K562 (cell line): Measurements from ENCODE around the gene LDB2. TPM values are rescaled to one million over a fixed set of nuclear protein-coding genes. Genes with fewer than 3 reads are reported as not detected.

Experiments
- ATAC-seq: fragments of 200-7000 bp; cut with Tn5 transposase; 3 replicates; pipeline ENCODE4 v1.9.1; 2020; ENCODE audit warnings: moderate library complexity
- BruUV-seq: library from RNA; stranded (reverse); fragments of 400-500 nt; replicated peaks from 2 replicates; lab custom pipeline; 2021; lab: Mats Ljungman, UMichigan
- CTCF ChIA-PET: fragments of 300-600 bp; formaldehyde crosslinking; extraction: SDS; loops from one replicate; lab custom pipeline; 2021; ENCODE audit warnings: low intra/inter-chr PET ratio; lab: Yijun Ruan, JAX
- POLR2A ChIA-PET: fragments of 300-600, 350-650 bp; sonication (Branson Sonifier 250); formaldehyde crosslinking; extraction: SDS; loops from one replicate; lab custom pipeline; 2021; ENCODE audit warnings: antibody characterized with exemption, inconsistent platforms; lab: Yijun Ruan, JAX
- DNase-seq, 4 experiments: peaks; one replicate each; pipeline versions ENCODE4 v3.0.0 to v3.0.0-alpha.2; 2011 to 2018; ENCODE audit warnings: low spot score in 3 of 4, mixed read lengths in 3 of 4; ENCODE audit errors: extremely low read depth in 1 of 4
- FAIRE-seq: peaks from 2 replicates; lab custom pipeline; 2011; peaks lifted over from hg19 to GRCh38; lab: Jason Lieb, UNC
- H2AFZ ChIP-seq: 2 replicates; pipeline ENCODE4 v1.6.0; 2011; ENCODE audit warnings: low read depth, low read length, control low read depth, inconsistent platforms
- H3K27ac ChIP-seq: fragments of 200-600 bp; 3 replicates; pipeline ENCODE4 v1.8.0; 2011; ENCODE audit warnings: low read depth, mild to moderate bottlenecking, control low read depth, inconsistent platforms, low read length, moderate library complexity, mixed read lengths; ENCODE audit errors: extremely low read depth
- H3K27me3 ChIP-seq, 2 experiments: fragments of 300-600 bp in 1 of 2; 2 replicates in 1 of 2; 3 replicates in 1 of 2; pipeline versions ENCODE4 v1.6.0 to v1.8.0; 2011; ENCODE audit warnings: inconsistent platforms in 2 of 2, low read length in 2 of 2, mild to moderate bottlenecking in 1 of 2, mixed read lengths in 1 of 2, moderate library complexity in 1 of 2; ENCODE audit not compliant: control insufficient read depth in 2 of 2, insufficient read depth in 2 of 2
- H3K36me3 ChIP-seq: fragments of 300-600 bp; 3 replicates; pipeline ENCODE4 v1.8.0; 2011; ENCODE audit warnings: mild to moderate bottlenecking, low read length, inconsistent platforms; ENCODE audit not compliant: control insufficient read depth, insufficient read depth
- H3K4me1 ChIP-seq, 2 experiments: fragments of 200-600 bp in 1 of 2; replicated peaks in 1 of 2; 2 replicates in 1 of 2; 3 replicates in 1 of 2; pipeline versions ENCODE4 v1.5.1 to v1.8.0; 2011; ENCODE audit warnings: inconsistent platforms in 2 of 2, low read length in 2 of 2, mild to moderate bottlenecking in 1 of 2, mixed read lengths in 1 of 2, moderate library complexity in 1 of 2; ENCODE audit not compliant: control insufficient read depth in 2 of 2, insufficient read depth in 2 of 2
- H3K4me2 ChIP-seq: 2 replicates; pipeline ENCODE4 v1.6.1; 2011; ENCODE audit warnings: low read length, control low read depth, inconsistent platforms, mixed read lengths; ENCODE audit not compliant: insufficient read depth
- H3K4me3 ChIP-seq: fragments of 200-600 bp; sonication (generic), shearing (Covaris generic); 2 replicates; pipeline ENCODE4 v1.5.1; 2016; ENCODE audit warnings: control low read depth, inconsistent platforms
- H3K79me2 ChIP-seq: fragments of 200-600 bp; 3 replicates; pipeline ENCODE4 v1.8.0; 2011; ENCODE audit warnings: low read length, inconsistent platforms; ENCODE audit not compliant: control insufficient read depth, insufficient read depth
- H3K9ac ChIP-seq, 2 experiments: 2 replicates each; pipeline versions ENCODE4 v1.6.0 to v1.6.1; 2011; ENCODE audit warnings: low read depth in 2 of 2, low read length in 2 of 2, control low read depth in 1 of 2, inconsistent platforms in 1 of 2, mild to moderate bottlenecking in 1 of 2, mixed read lengths in 1 of 2; ENCODE audit not compliant: insufficient read depth in 1 of 2
- H3K9me1 ChIP-seq: one replicate; pipeline ENCODE4 v1.6.0; 2011; ENCODE audit warnings: inconsistent platforms, mild to moderate bottlenecking, low read length, moderate library complexity; ENCODE audit not compliant: control insufficient read depth, insufficient read depth
- H3K9me3 ChIP-seq: replicated peaks from 2 replicates; pipeline ENCODE4 v1.5.1; 2011; ENCODE audit warnings: low read depth, low read length, inconsistent platforms; ENCODE audit not compliant: control insufficient read depth, insufficient read depth
- H4K20me1 ChIP-seq: replicated peaks from 2 replicates; pipeline ENCODE4 v1.6.1; 2011; ENCODE audit warnings: low read length, inconsistent platforms, mixed read lengths; ENCODE audit not compliant: control insufficient read depth, insufficient read depth
- FOXK2 ChIP-seq, 2 experiments: fragments of 450-650 bp; IDR thresholded peaks in 1 of 2; conservative IDR thresholded peaks in 1 of 2; 2 replicates each; pipeline ENCODE4 v1.6.1; 2016; ENCODE audit warnings: low read depth in 2 of 2, mild to moderate bottlenecking in 1 of 2
- PCBP2 ChIP-seq: fragments of 200-400 bp; formaldehyde crosslinking; IDR thresholded peaks from 2 replicates; pipeline ENCODE4 v1.6.1; 2018; ENCODE audit warnings: low read length, low read depth, mild to moderate bottlenecking, moderate library complexity; ENCODE audit not compliant: poor library complexity, severe bottlenecking
- ZNF655 ChIP-seq: fragments of 250-450 bp; sonication (Bioruptor Pico); IDR thresholded peaks from 2 replicates; pipeline ENCODE4 v1.5.0; 2021
- WGBS: fragments of 100-300 bp; shearing (Covaris generic); methylation state at CpG from one replicate; pipeline ENCODE4 v1.1.6; 2016; ENCODE audit warnings: low coverage, mixed read lengths; ENCODE audit not compliant: insufficient coverage; ENCODE audit errors: missing lambda C conversion rate; 5-methylcytosine and 5-hydroxymethylcytosine counted together
- in situ Hi-C: fragments of 300-500 bp; cut with MboI; formaldehyde crosslinking; loops from 4 replicates; pipeline ENCODE4 v1.15.0; 2018; ENCODE audit warnings: inconsistent platforms, mixed read lengths
- intact Hi-C: fragments of 100-400 bp; cut with micrococcal nuclease; formaldehyde crosslinking; loops from 2 replicates; pipeline ENCODE4 v1.14.2; 2022
- polyA plus RNA-seq, 8 experiments: library from polyadenylated mRNA; depleted of rRNA in 4 of 8; stranded (reverse) in 5 of 8; unstranded in 3 of 8; fragments of >200 nt; fragmentation: Nextera tagmentation in 2 of 8; fragmentation: Illumina TruSeq in 1 of 8; extraction: Ambion mirVana in 2 of 8; extraction: Trizol in 1 of 8; gene quantifications; 2 replicates each; pipeline versions ENCODE4 v1.2.1 to v1.2.3, GENCODE V29; 2011 to 2014; ENCODE audit warnings: inconsistent platforms in 1 of 8, missing spikeins in 1 of 8
- total RNA-seq, 7 experiments: library from RNA; depleted of rRNA in 6 of 7; stranded (reverse); fragments of >200 nt in 6 of 7; fragmentation: Illumina TruSeq in 2 of 7; extraction: Trizol in 2 of 7; gene quantifications; 2 replicates each; pipeline versions ENCODE4 v1.2.1 to v1.2.3, GENCODE V29; 2011 to 2021; ENCODE audit warnings: low replicate concordance in 1 of 7
- TF ChIP-seq, protein P1 (sequence below): fragments of 450-650 bp; conservative IDR thresholded peaks from 2 replicates; pipeline ENCODE4 v1.6.1; 2016; ENCODE audit warnings: missing genetic modification characterization, low read depth, mild to moderate bottlenecking, control low read depth, missing compliant biosample characterization

The LDB2 gene
- total and polyA plus RNA-seq, 9 of the 15 experiments (the other 6 are each of a cell fraction or from before 2014, with no cell fraction given): 0.10 to 0.20 TPM; not detected in 7

GRCh38 chr4:16591272-16591826, 307.1 kb downstream of the LDB2 start:
- FAIRE-seq: no peak
- no peaks in the 10 kb centered on the region for H3K9me3 ChIP-seq
- intact Hi-C loops (no loop called here), in situ Hi-C loops (no loop called here)
- no TSS peak for BruUV-seq
- no peaks in the 10 kb centered on the region for H3K9me1 ChIP-seq
- ChIA-PET POLR2A (no interaction called here), CTCF (no interaction called here)
- ATAC-seq: no peak
- WGBS: 0% methylated on average over 3 of the region's 3 CpGs
- H3K4me3 ChIP-seq: no peak overlapping the region
- no peak overlapping the region for H3K27ac ChIP-seq
- H3K4me1 ChIP-seq: no peaks in the 10 kb centered on the region
- TF ChIP-seq, protein P1, sequence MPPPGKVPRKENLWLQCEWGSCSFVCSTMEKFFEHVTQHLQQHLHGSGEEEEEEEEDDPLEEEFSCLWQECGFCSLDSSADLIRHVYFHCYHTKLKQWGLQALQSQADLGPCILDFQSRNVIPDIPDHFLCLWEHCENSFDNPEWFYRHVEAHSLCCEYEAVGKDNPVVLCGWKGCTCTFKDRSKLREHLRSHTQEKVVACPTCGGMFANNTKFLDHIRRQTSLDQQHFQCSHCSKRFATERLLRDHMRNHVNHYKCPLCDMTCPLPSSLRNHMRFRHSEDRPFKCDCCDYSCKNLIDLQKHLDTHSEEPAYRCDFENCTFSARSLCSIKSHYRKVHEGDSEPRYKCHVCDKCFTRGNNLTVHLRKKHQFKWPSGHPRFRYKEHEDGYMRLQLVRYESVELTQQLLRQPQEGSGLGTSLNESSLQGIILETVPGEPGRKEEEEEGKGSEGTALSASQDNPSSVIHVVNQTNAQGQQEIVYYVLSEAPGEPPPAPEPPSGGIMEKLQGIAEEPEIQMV (tag): no peak
- H4K20me1 ChIP-seq: no peaks in the 10 kb centered on the region
- 0 out of 5 replicates have a peak, but pooled peaks cover 0 to 4% of the 10 kb centered on the region in 2 experiments for H3K27me3 ChIP-seq
- H2AFZ ChIP-seq: no peak overlapping the region
- no peaks in the 10 kb centered on the region for H3K79me2 ChIP-seq
- no peak overlapping the region for H3K9ac ChIP-seq
- no peaks in the 10 kb centered on the region for H3K36me3 ChIP-seq
- DNase-seq: no peak
- H3K4me2 ChIP-seq: no peak overlapping the region

DNA sequence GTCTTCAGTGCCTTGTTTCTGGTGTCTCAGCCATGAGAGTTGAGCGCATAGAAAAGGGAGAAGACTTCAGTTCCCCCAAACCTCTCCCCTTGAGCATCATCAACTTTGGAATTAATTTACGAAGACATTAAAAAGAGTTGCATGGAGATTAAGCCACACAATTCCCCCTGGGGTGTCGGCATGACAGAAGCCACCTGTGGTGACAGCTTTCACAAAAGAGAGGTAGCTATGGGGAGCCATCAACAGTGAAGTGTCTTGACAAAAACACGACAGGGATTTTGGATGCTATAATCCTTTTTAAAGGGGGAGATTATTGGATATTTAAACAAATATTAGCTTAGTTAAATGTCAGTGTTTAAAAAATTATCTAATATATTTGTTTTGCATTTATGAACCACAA, 307.6 kb downstream of the LDB2 start:
- Histone ChIP-seq H3K4me1 (no peaks in the 10 kb centered on the region), H3K27ac (no peak overlapping the region), H3K27me3 (0 out of 5 replicates have a peak, but pooled peaks cover 0 to 4% of the 10 kb centered on the region in 2 experiments), H3K4me2 (no peak overlapping the region), H3K4me3 (no peak overlapping the region), H3K79me2 (no peaks in the 10 kb centered on the region), H3K36me3 (no peaks in the 10 kb centered on the region), H3K9ac (no peak overlapping the region), H3K9me3 (no peaks in the 10 kb centered on the region), H2AFZ (no peak overlapping the region), H3K9me1 (no peaks in the 10 kb centered on the region), H4K20me1 (no peaks in the 10 kb centered on the region)
- no TSS peak for BruUV-seq
- POLR2A ChIA-PET: no interaction called here
- in situ Hi-C loops (no loop called here), intact Hi-C loops (no loop called here)
- TF ChIP-seq ZNF655 (CRISPR knock-in tag) (no peak), FOXK2 (conservative IDR thresholded peaks at IDR 0.05 in 1 of 2, IDR thresholded peaks at IDR 0.05 in 1 of 2; ENCODE audit: low read depth in 2 of 2) (no peak), PCBP2 (no peak)
- CTCF ChIA-PET: no interaction called here
- ATAC-seq: no peak
- no peak for DNase-seq
- 2% methylated on average over 4 of the region's 4 CpGs for WGBS
- no peak for FAIRE-seq
